Dedifferentiated amniotic fluid mesenchymal stem cell (primary cell): ENCODE data around the gene TMED6.
"Not testable (repeated sequence)": the region's sequence is repeated elsewhere in the genome, so short reads cannot be mapped to it uniquely, and the experiment has no call there.

ENCODE experiments used
- DNase-seq: peaks from one replicate; pipeline ENCODE4 v3.0.0-alpha.2; 2016; ENCODE audit errors: extremely low spot score

TMED6 gene

DNA sequence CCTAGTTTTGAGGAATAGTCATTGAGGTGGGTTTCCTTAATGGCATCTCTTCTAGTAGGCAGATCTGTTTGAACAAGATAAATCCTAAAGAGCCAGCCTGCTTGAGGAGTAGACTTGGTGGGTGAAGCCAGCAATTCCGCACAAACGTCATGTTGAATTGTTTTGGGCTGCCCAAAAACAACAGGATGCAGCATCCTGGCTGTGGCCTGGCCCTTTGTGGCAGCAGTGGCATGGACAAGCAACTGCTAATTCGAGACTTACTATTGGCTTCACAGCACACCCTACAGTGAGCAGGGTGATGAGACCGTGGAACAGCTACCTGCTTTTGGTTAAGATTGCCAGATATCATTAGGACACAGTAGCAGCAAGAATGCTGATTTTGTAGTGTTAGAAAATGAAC, 49.7 kb downstream of the TMED6 start:
- DNase-seq, result no peak

- no peak for DNase-seq
Measured at GRCh38 chr16:69301187-69301586, 50.4 kb downstream of the TMED6 start.

DNA sequence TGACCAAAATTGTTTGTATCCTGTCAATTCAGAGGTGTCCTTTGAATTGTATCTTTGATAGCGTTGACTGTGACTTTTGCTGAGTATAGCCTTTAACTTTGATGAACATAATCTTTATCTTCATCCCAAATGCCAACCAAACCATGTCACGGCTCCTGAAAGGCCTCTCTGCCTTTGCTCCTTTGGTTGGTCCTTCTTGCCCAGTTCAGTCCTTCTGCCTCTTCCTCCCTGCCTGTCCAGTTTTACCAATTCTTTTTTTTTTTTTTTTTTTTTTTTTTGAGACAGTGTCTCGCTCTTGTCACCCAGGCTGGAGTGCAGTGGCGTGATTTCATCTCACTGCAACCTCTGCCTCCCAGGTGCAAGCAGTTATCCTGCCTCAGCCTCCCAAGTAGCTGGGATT, 53.3 kb downstream of the TMED6 start:
- no peak for DNase-seq

- DNase-seq, result not testable (repeated sequence)
Measured at GRCh38 chr16:69296771-69297170, 54.8 kb downstream of the TMED6 start.

GRCh38 chr16:69294051-69294450, 57.5 kb downstream of the TMED6 start:
- DNase-seq, result no peak

- no peak for DNase-seq
Measured at GRCh38 chr16:69293401-69293800, 58.2 kb downstream of the TMED6 start.
